ENCODE measurements around the gene ZNF845. TPM values are rescaled to one million over a fixed set of nuclear protein-coding genes. Genes with fewer than 3 reads are reported as not detected.
"Not testable (repeated sequence)": the region's sequence is repeated elsewhere in the genome, so short reads cannot be mapped to it uniquely, and the experiment has no call there.

ZNF845 gene
- total RNA-seq, 2 donors from 2014 or later, result 4.6 to 6.4 TPM

DNA sequence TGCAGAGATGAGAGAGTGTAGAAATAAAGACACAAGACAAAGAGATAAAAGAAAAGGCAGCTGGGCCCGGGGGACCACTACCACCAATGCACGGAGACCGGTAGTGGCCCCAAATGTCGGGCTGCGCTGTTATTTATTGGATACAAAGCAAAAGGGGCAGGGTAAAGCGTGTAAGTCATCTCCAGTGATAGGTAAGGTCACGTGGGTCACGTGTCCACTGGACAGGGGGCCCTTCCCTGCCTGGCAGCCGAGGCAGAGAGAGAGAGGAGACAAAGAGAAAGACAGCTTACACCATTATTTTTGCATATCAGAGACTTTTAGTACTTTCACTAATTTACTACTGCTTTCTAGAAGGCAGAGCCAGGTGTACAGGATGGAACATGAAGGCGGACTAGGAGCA is 26.5 kb downstream of the ZNF845 start:
- not testable (repeated sequence) for H3K36me3 Mint-ChIP-seq (ENCODE audit: low read depth); H3K4me1 Mint-ChIP-seq; H3K4me3 Mint-ChIP-seq; H3K9me3 Mint-ChIP-seq; H3K27me3 Mint-ChIP-seq; H3K27ac Mint-ChIP-seq; ATAC-seq (replicated peaks)

DNA sequence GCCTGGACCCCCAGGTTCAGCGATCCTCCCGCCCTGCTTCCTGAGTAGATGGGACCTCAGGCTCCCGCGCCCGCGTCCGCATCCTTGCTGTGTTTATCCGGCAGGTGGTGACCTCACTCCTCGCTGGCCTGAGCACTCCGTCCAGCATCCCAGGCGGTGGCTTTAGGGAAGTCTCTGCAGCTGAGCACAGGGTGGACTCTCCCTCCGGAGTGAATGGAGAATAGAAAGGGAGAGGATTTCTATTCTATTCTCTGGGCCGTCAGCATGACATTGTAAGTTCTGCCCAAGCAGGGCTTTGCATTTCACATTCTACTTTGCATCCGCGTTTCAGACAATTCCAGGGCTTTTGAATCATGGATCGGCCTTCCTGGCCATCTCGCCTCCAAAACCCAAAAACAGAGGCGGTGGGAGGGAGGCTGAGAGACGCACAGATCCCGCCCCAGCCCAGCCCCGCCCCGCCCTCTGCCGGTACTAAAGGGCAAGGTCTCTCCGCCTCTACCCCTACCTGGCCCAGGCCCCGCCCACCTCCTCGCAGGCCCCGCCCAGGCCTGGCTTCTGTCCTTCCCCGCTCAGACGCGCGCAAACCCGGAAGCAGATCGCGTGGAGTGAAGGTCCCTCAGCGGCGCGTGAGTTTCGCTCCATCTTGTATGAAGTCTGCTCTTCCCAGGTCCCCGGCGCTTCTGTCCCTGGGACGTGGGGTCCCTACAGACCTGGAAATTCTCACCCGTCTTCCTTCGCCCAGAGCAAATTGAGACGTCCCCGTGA is 31.8 kb downstream of the ZNF845 start, which contains the start of gene ZNF525:
TSS of gene ZNF525 (plus strand) at position 572 of the 765 bp plus-strand sequence. CDS start 6,577 bp downstream, outside the sequence.
- Mint-ChIP-seq H3K4me1 (peaks cover 8% of the 10 kb centered on the region), H3K27me3 (no peaks in the 10 kb centered on the region), H3K36me3 (ENCODE audit: low read depth) (peaks cover 12% of the 10 kb centered on the region), H3K4me3 (peak within 1 kb of the TSS; percentile 87), H3K27ac (peak within 1 kb of the TSS; percentile 92), H3K9me3 (peaks cover 3% of the 10 kb centered on the region)
- ATAC-seq (replicated peaks), result peak; percentile 99

DNA sequence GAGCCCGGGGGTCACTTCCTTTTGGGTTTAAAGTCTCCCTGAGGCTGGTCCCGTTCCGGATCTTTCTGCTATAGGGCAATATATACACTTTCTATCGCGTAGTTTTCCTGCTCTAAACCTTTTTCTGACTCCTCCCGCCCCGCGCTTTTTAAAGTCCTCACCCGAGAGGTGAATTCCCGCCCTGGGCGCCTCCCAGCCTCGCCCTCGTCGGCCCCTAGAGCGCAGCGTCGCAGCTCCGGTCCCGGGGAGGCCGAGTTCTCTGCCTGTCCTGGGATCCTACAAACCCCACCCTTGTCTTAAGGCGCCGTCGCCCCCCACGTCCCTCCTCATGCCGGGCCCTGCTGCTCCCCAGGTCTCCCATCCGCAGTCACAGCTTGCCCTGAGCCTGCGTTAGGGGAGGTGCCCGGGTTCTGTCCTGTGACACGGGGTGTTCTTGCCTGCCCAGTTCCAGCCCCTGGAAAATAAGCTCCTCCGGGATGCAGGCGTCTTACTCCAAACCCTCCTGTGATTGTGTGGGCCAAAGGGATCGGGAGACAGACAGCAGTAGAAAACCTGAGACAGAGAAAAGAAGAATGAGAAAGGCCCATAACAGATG is 32.4 kb downstream of the ZNF845 start:
- ATAC-seq (replicated peaks), result peak; percentile 66
- peak overlapping the region; percentile 87 for H3K4me3 Mint-ChIP-seq
- H3K27ac Mint-ChIP-seq, result peak overlapping the region; percentile 92
- H3K9me3 Mint-ChIP-seq, result peaks cover 3% of the 10 kb centered on the region
- H3K4me1 Mint-ChIP-seq, result peaks cover 8% of the 10 kb centered on the region
- no peaks in the 10 kb centered on the region for H3K27me3 Mint-ChIP-seq
- peaks cover 16% of the 10 kb centered on the region for H3K36me3 Mint-ChIP-seq (ENCODE audit: low read depth)

DNA sequence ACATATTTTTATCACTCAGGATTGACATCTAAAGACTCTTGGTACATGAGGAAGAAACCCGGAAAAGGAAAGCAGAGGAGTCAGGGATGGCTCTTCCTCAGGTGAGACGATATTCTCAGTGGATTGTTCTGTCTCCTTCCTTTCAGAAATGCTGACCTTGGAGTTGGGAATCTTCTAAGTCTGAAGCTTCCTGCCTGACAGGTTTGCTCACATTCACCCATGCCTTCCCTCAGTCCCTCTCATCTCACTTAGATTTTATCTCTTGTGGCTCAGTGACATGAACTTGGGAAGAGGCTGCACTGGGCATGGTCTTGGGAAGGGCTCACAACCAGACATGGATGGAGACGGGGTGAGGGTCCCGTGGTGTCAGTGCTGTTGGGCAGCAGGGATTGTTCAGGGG is 38.6 kb downstream of the ZNF845 start:
- peaks cover 76% of the 10 kb centered on the region for H3K36me3 Mint-ChIP-seq (ENCODE audit: low read depth)
- ATAC-seq (replicated peaks), result no peak
- no peaks in the 10 kb centered on the region for H3K4me1 Mint-ChIP-seq
- peaks cover 18% of the 10 kb centered on the region for H3K9me3 Mint-ChIP-seq
- no peak overlapping the region for H3K27ac Mint-ChIP-seq
- H3K4me3 Mint-ChIP-seq, result no peak overlapping the region
- H3K27me3 Mint-ChIP-seq, result no peaks in the 10 kb centered on the region

DNA sequence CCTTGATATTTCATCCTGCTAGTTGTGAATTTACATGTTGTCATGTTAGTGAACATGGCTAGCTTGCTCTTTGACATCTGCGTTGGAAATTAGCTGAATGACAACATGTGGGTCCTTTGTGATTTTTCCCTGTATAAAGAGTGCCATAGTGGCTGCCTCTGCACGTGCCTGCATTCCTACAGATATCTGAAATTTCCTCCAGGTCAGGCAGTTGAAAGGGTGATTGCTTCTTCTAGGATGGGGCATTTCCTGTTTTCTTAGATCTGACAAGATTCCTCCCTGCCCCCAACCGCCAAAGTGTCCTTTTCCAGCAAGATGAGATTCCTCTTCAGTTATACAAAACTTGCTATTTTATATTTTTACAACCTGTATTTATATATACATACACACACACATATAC is 40.7 kb downstream of the ZNF845 start:
- no peaks in the 10 kb centered on the region for H3K27me3 Mint-ChIP-seq
- peaks cover 14% of the 10 kb centered on the region for H3K9me3 Mint-ChIP-seq
- H3K4me3 Mint-ChIP-seq, result no peak overlapping the region
- H3K4me1 Mint-ChIP-seq, result no peaks in the 10 kb centered on the region
- ATAC-seq (replicated peaks), result no peak
- H3K27ac Mint-ChIP-seq, result no peak overlapping the region
- H3K36me3 Mint-ChIP-seq (ENCODE audit: low read depth), result peaks cover 85% of the 10 kb centered on the region

DNA sequence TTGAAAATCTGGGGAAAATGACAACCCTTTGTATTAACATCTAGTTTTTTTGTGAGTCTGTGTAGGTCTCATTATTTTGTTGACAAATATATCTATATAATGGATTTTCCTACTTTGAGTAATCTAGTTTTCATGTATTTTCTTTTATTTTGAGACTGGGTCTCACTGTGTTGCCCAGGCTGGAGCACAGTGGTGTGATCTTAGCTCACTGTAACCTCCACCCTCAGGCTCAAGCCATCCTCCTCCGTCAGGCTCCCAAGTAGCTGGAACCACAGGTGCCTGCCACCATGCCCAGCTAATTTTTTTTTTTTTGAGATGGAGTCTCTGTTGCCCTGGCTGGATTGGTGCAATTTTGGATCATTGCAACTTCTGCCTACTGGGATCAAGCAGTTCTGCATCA is 41.2 kb downstream of the ZNF845 start:
- H3K4me1 Mint-ChIP-seq, result no peaks in the 10 kb centered on the region
- H3K27me3 Mint-ChIP-seq, result no peaks in the 10 kb centered on the region
- peaks cover 90% of the 10 kb centered on the region for H3K36me3 Mint-ChIP-seq (ENCODE audit: low read depth)
- peaks cover 14% of the 10 kb centered on the region for H3K9me3 Mint-ChIP-seq
- H3K27ac Mint-ChIP-seq, result no peak overlapping the region
- ATAC-seq (replicated peaks), result no peak
- H3K4me3 Mint-ChIP-seq, result no peak overlapping the region

DNA sequence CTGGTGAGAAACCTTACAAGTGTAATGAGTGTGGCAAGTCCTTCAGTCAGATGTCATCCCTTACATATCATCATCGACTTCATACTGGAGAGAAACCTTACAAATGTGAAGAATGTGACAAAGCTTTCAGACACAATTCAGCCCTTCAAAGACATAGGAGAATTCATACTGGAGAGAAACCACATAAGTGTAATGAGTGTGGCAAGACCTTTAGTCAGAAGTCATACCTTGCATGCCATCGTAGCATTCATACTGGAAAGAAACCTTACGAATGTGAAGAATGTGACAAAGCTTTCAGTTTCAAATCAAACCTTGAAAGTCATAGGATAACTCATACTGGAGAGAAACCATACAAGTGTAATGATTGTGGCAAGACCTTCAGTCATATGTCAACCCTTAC is 47.8 kb downstream of the ZNF845 start:
- H3K27ac Mint-ChIP-seq, result no peak overlapping the region
- peaks cover 43% of the 10 kb centered on the region for H3K9me3 Mint-ChIP-seq
- peak; percentile 14 for ATAC-seq (replicated peaks)
- no peak overlapping the region for H3K4me3 Mint-ChIP-seq
- H3K27me3 Mint-ChIP-seq, result no peaks in the 10 kb centered on the region
- H3K4me1 Mint-ChIP-seq, result no peaks in the 10 kb centered on the region
- peaks cover 77% of the 10 kb centered on the region for H3K36me3 Mint-ChIP-seq (ENCODE audit: low read depth)

DNA sequence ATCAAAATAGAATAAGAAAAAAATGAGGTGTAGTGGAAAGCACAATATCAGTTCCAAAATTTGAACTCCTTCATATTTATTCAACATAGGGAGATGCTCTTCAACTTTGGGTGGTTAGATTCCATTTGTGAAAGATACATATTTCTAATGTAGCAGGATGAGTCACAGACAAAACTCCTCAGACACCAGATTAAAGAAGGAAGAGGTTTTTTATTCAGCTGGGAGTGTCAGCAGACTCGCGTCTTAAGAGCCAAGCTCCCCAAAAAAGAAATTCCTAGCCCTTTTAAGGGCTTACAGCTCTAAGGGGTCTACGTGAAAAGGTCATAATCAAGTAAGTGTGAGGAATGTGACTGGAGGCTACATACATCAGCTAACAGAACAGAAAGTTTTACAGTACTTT is 54.6 kb downstream of the ZNF845 start:
- Mint-ChIP-seq H3K4me1 (no peaks in the 10 kb centered on the region), H3K27me3 (no peaks in the 10 kb centered on the region), H3K27ac (no peak overlapping the region), H3K36me3 (ENCODE audit: low read depth) (peaks cover 18% of the 10 kb centered on the region), H3K9me3 (peaks cover 31% of the 10 kb centered on the region), H3K4me3 (no peak overlapping the region)
- no peak for ATAC-seq (replicated peaks)

DNA sequence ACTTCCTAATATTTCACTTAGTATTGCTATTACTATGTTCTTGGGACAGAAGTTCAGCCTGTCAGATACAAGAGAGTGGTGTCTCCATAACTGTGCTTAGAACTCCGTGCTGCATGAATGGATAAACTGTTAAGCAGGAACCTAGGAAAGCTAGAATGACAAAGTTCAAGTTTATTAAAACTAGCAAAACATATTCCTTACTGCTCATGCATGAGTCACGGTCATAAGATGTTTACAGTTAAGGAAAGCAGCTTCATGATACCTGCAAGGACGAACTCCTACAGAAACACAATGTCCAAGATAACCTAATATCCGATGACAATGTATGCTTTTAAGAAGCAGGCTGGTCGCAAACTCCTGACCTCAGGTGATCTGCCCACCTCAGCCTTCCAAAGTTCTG is 55.4 kb downstream of the ZNF845 start:
- peaks cover 31% of the 10 kb centered on the region for H3K9me3 Mint-ChIP-seq
- H3K36me3 Mint-ChIP-seq (ENCODE audit: low read depth), result peaks cover 18% of the 10 kb centered on the region
- no peak overlapping the region for H3K4me3 Mint-ChIP-seq
- no peak for ATAC-seq (replicated peaks)
- H3K27ac Mint-ChIP-seq, result no peak overlapping the region
- H3K4me1 Mint-ChIP-seq, result no peaks in the 10 kb centered on the region
- no peaks in the 10 kb centered on the region for H3K27me3 Mint-ChIP-seq

DNA sequence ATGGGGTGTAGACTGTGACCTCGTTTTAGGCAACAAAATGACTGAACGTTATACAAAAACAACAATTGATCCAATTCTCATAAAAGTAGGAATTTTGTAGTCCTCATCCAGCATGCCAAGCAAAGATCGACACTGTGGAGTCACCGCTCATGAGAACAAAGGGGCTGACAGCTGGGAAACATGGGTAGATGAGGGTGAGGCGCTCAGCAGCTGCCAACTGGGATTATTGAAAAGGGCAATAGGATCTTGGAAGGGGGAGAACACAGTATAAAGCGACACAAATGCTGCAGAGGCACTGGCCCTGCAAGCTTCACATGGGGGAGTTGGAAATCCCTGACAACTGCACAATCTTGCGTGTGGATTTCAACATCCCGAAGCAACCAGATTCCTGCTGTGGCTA is 56.0 kb downstream of the ZNF845 start:
- Mint-ChIP-seq H3K4me1 (no peaks in the 10 kb centered on the region), H3K9me3 (peaks cover 29% of the 10 kb centered on the region), H3K27me3 (no peaks in the 10 kb centered on the region), H3K4me3 (no peak overlapping the region), H3K36me3 (ENCODE audit: low read depth) (peaks cover 18% of the 10 kb centered on the region), H3K27ac (no peak overlapping the region)
- no peak for ATAC-seq (replicated peaks)

DNA sequence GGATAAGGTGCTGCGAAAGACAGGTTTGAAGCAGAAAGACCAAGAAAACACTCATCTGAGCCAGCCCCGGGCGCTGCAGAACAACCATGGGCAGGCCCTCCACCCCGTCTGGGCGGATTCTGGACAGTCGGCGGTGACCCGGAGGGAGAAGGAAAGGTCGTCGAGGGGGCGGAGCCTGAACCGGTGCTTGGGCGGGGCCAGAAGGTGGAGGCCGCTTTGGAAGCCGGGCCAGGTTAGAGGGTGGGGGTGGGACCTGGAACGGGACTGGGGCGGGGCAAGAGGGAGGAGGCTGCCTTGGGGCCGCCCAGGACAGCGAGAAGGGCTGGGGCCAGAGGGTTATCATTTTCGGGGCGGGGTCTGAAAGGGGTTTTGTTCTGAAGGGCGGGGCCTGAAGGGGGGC is 56.4 kb downstream of the ZNF845 start:
- Mint-ChIP-seq H3K27me3 (no peaks in the 10 kb centered on the region), H3K36me3 (ENCODE audit: low read depth) (peaks cover 17% of the 10 kb centered on the region), H3K27ac (no peak overlapping the region), H3K4me3 (no peak overlapping the region), H3K9me3 (peaks cover 25% of the 10 kb centered on the region), H3K4me1 (no peaks in the 10 kb centered on the region)
- ATAC-seq (replicated peaks), result no peak

DNA sequence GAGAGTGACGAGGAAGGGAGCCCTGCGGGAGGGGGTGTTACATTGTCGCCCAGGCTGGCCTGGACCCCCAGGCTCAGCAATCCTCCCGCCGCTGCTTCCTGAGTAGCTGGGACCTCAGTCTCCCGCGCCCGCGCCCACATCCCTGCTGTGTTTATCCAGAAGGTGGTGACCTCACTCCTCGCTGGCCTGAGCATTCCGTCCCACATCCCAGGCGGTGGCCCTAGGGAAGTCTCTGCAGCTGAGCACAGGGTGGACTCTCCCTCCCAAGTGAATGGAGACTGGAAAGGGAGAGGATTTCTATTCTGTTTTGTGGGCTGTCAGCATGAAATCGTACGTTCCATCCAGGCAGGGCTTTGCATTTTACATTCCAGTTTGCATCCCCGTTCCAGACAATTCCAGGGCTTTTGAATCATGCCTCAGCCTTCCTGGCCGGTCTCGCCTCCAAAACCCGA is 61.0 kb downstream of the ZNF845 start:
- Mint-ChIP-seq H3K27ac (peak overlapping the region; percentile 69), H3K4me1 (peaks cover 8% of the 10 kb centered on the region), H3K9me3 (peaks cover 4% of the 10 kb centered on the region), H3K27me3 (no peaks in the 10 kb centered on the region), H3K36me3 (ENCODE audit: low read depth) (peaks cover 41% of the 10 kb centered on the region), H3K4me3 (peak overlapping the region; percentile 84)
- peak; percentile 1 for ATAC-seq (replicated peaks)

DNA sequence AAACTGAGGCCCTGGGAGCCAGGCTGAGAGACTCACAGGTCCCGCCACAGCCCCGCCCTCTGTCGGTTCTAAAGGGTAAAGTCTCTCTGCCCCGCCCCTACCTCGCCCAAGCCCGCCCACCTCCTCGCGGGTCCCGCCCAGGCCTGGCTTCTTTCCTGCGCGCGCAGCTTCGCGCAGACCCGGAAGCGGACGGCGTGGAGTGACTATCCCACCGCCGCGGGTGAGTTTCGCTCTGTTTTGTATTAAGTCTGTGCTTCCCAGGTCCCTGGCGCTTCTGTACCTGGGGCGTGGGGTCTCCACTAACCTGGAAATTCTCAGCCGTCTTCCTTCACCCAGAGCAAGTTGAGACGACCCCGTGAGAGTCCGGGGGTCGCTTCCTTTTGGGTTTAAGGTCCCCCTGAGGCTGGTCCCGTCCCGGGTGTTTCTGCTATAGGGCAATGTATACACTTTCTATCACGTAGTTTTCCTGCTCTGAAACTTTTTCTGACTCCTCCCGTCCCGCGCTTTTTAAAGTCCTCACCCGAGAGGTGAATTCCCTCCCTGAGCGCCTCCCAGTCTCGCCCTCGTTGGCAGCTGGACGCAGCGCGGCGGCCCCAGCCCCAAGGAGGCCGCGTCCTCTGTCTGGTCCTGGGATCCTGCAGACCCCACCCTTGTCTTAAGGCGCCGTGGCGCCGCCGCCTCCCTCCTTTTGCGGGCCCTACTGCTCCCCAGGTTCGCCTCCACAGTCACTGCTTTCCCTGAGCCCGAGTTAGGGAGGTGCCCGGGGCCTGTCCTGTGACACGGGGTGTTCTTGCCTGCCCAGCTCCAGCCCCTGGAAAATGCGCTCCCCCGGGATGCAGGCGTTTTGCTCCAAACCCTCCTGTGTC is 61.7 kb downstream of the ZNF845 start, which contains the start of gene ZNF765:
TSS of gene ZNF765 (plus strand) at position 176 of the 866 bp plus-strand sequence. CDS start 2,867 bp downstream, outside the sequence.
- Mint-ChIP-seq H3K4me1 (peaks cover 8% of the 10 kb centered on the region), H3K4me3 (peak within 1 kb of the TSS; percentile 84), H3K27ac (peak within 1 kb of the TSS; percentile 69), H3K27me3 (no peaks in the 10 kb centered on the region), H3K36me3 (ENCODE audit: low read depth) (peaks cover 47% of the 10 kb centered on the region), H3K9me3 (peaks cover 3% of the 10 kb centered on the region)
- ATAC-seq (replicated peaks), result peak; percentile 99

DNA sequence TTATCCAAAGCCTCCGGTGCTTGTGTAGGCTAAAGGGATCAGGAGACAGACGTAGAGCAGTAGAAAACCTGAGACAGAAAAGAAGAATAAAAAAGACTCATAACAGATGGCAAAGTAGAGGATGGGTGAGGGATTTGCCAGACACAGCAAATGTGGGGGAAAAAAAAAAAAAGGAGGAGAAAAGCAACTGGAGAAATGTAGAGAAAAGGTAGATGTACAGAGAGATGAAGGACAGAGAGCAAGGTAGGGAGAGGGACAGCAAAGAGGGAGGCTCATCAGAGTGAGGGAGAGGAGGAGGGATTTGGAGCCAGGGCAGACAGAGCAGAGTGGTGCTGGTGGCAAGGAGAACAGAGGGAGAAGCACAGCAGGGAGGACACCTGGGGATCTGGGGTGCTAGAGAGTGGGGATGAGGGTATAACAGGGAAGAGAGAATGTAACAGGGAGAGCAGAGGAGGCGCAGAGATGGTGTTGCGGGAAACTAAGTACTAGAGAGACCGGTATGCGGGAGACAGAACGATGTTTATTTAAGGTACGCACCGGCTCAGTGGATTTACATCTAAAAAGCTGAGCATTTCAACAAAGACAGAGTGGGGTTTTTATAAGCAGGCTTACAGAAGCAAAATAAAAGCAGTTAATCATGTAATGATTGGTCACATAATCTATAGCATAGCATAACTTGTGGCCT is 62.4 kb downstream of the ZNF845 start:
- not testable (repeated sequence) for ATAC-seq (replicated peaks); H3K9me3 Mint-ChIP-seq; H3K4me1 Mint-ChIP-seq; H3K27me3 Mint-ChIP-seq
- Mint-ChIP-seq H3K4me3 (peak overlapping the region; percentile 84), H3K27ac (peak overlapping the region; percentile 69), H3K36me3 (ENCODE audit: low read depth) (peaks cover 55% of the 10 kb centered on the region)

Measured in activated T-helper 17 cell treated with anti-CD3 and anti-CD28 coated beads, Interleukin-2, amount 50 U/mL, for 72 hours (primary cell).